ENCODE measurements around the gene CCDC174.

Gene CCDC174

GRCh38 chr3:14703791-14704190 is 52.2 kb downstream of the CCDC174 start:
- no peak for DNase-seq

- DNase-seq = no peak
Measured at GRCh38 chr3:14706096-14706495, 54.5 kb downstream of the CCDC174 start.

DNA sequence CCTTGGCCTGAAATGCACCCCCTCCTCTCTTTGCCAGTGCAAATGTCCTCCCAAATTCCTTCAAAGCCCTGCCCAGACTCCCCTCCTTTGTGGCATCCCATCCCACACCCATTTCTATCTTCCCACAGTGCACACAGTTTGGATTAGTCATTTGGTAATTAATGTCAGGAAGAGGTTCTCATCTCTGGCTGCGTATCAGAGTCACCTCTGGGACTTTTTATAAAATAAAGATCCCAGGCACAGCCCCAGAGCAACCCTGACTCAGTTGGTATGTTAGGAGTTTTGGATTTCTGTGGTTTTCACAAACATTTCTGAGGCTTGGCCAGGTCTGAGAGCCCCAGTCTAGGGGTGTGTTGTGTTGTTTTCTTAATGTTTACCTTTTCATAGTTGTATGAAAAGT is 65.0 kb downstream of the CCDC174 start:
- DNase-seq = peak; percentile 63

DNA sequence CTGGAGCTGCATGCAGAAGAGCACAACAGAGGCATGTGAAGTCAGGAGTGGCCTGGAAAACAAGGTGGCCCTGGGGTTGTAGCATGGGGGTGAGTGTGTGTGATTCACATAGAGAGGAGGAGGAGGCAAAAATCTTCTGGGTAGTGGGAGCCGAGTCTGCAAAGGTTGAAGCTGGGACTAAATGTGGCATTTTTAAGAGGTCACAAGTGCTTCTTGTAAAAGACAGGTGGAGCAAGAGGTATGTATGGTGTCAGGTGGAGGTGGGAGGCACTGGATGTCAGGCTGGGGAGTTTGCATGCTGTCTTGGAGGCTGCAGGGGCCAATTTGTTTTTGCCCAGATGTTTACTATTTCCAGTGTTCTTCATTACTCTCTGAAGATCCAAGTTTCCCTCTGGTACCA is 65.7 kb downstream of the CCDC174 start:
- DNase-seq = no peak

GRCh38 chr3:14718539-14718938 is 67.0 kb downstream of the CCDC174 start:
- no peak for DNase-seq

- DNase-seq = no peak
Measured at GRCh38 chr3:14719006-14719405, 67.4 kb downstream of the CCDC174 start.

- no peak for DNase-seq
Measured at GRCh38 chr3:14721126-14721864, 69.7 kb downstream of the CCDC174 start.
